ENCODE results near the gene CRTC1. TPM values are rescaled to one million over a fixed set of nuclear protein-coding genes. Genes with fewer than 3 reads are reported as not detected.

Gene CRTC1
- total and polyA plus RNA-seq, 9 of the 15 experiments (the other 6 are each of a cell fraction or from before 2014, with no cell fraction given) = 0.25 to 3.8 (median 1.2) TPM; not detected in 2

GRCh38 chr19:18772620-18773587, 89.4 kb downstream of the CRTC1 start:
- no peak overlapping the region for H3K4me3 ChIP-seq
- intact Hi-C loops (cut with micrococcal nuclease) = loop anchor here (1.0 to 5.0 kb wide), 3 partner anchors 74 to 214 kb away; no protein-coding TSS in a partner anchor
- H3K4me1 ChIP-seq (replicated peaks in 1 of 2; ENCODE audit: control insufficient read depth in 2 of 2, insufficient read depth in 2 of 2, low read length in 2 of 2) = peaks cover 0 to 76% of the 10 kb centered on the region in 2 experiments; a peak in 4 of 5 replicates
- TF ChIP-seq CTCF (IDR thresholded peaks at IDR 0.05 in 2 of 3, conservative IDR thresholded peaks at IDR 0.05 in 1 of 3; ENCODE audit: insufficient read depth in 2 of 3, low read depth in 1 of 3, low read length in 3 of 3) (0 out of 6 replicates have a peak, but pooled peaks of 2 of the 3 experiments have one; percentile 17 to 22), E2F3 (CRISPR knock-in tag; IDR thresholded peaks at IDR 0.05) (no peak), RAD21 (CRISPR knock-in tag; conservative IDR thresholded peaks at IDR 0.05 in 1 of 2, IDR thresholded peaks at IDR 0.05 in 1 of 2) (peak in 1 of 2 experiments; percentile 23; a peak in 1 of 4 replicates), MEIS2 (IDR thresholded peaks at IDR 0.05; ENCODE audit: partially characterized antibody) (no peak), NFIC (IDR thresholded peaks at IDR 0.05) (peak; percentile 73), SRSF1 (IDR thresholded peaks at IDR 0.05; ENCODE audit: low read depth, low read length) (no peak)
- H3K27me3 ChIP-seq (ENCODE audit: control insufficient read depth in 2 of 2, insufficient read depth in 2 of 2, low read length in 2 of 2) = peaks cover 9 to 45% of the 10 kb centered on the region in 2 experiments; a peak in 4 of 5 replicates
- no peaks in the 10 kb centered on the region for H3K36me3 ChIP-seq (ENCODE audit: control insufficient read depth, insufficient read depth, low read length)
- BruUV-seq (replicated peaks) = no TSS peak
- CTCF ChIA-PET (ENCODE audit: low intra/inter-chr PET ratio) = no interaction called here
- POLR2A ChIA-PET = interaction anchor here (0.6 kb wide), 1 partner anchor 146 kb away, joined by 3 read pairs; no protein-coding TSS in a partner anchor
- H4K20me1 ChIP-seq (replicated peaks; ENCODE audit: control insufficient read depth, insufficient read depth, low read length) = peaks cover 22% of the 10 kb centered on the region
- no peaks in the 10 kb centered on the region for H3K9me1 ChIP-seq (ENCODE audit: control insufficient read depth, insufficient read depth, low read length)
- FAIRE-seq (no peak), DNase-seq (ENCODE audit: extremely low read depth in 1 of 4, low spot score in 3 of 4) (no peak), ATAC-seq (no peak)
- no peak overlapping the region for H3K27ac ChIP-seq (ENCODE audit: extremely low read depth, low read depth, low read length)
- in situ Hi-C loops (cut with MboI) = no loop called here
- no peaks in the 10 kb centered on the region for H3K79me2 ChIP-seq (ENCODE audit: control insufficient read depth, insufficient read depth, low read length)
- WGBS (ENCODE audit: insufficient coverage, low coverage, missing lambda C conversion rate) = 12% methylated on average over 24 of the region's 27 CpGs
- H2AFZ ChIP-seq (ENCODE audit: low read depth, low read length) = no peak overlapping the region
- H3K9me3 ChIP-seq (replicated peaks; ENCODE audit: control insufficient read depth, insufficient read depth, low read depth, low read length) = no peaks in the 10 kb centered on the region; the same call in 1 of the 2 replicates
- H3K9ac ChIP-seq (ENCODE audit: insufficient read depth in 1 of 2, low read depth in 2 of 2, low read length in 2 of 2) = peak overlapping the region in 1 of 2 experiments; percentile 56; a peak in 2 of 4 replicates
- H3K4me2 ChIP-seq (ENCODE audit: insufficient read depth, low read length) = no peak overlapping the region

Measured in K562 (cell line).